Measurements from ENCODE around the gene MACROD2. TPM values are rescaled to one million over a fixed set of nuclear protein-coding genes. Genes with fewer than 3 reads are reported as not detected.

MACROD2 gene
- total RNA-seq, 1 experiment from 2014 or later = 1.6 TPM

- Mint-ChIP-seq H3K9me3 (peaks cover 4 to 5% of the 10 kb centered on the region in 2 experiments; a peak in 2 of 5 replicates), H3K27ac (peak overlapping the region in 1 of 3 experiments; percentile 63; a peak in 1 of 7 replicates), H3K4me3 (no peak overlapping the region), H3K36me3 (ENCODE audit: insufficient read depth in 1 of 3, low read depth in 3 of 3) (0 out of 7 replicates have a peak, but pooled peaks cover 0 to 4% (median 0%) of the 10 kb centered on the region in 3 experiments), H3K27me3 (ENCODE audit: low read depth) (peaks cover 22% of the 10 kb centered on the region), H3K4me1 (peaks cover 28 to 30% of the 10 kb centered on the region in 2 experiments)
- H3K4me1 ChIP-seq (ENCODE audit: insufficient read depth, low read length) = 0 out of 2 replicates have a peak, but pooled peaks cover 7% of the 10 kb centered on the region
- no peaks in the 10 kb centered on the region for H4K20me1 ChIP-seq (ENCODE audit: control insufficient read depth, insufficient read depth, insufficient read length)
- H4K91ac ChIP-seq (ENCODE audit: insufficient read length, low read depth, low read length) = no peak overlapping the region
- H4K5ac ChIP-seq (ENCODE audit: insufficient read length, low read depth, low read length) = no peak overlapping the region
- no peak overlapping the region for H3K23ac ChIP-seq (ENCODE audit: insufficient read length, low read depth, low read length)
- no peak overlapping the region for H2AFZ ChIP-seq (ENCODE audit: low read length)
- no peak overlapping the region for H2BK15ac ChIP-seq (ENCODE audit: low read depth, low read length)
- H3K56ac ChIP-seq (ENCODE audit: insufficient read length, low read depth, low read length) = no peak overlapping the region
- H3K27me3 ChIP-seq (ENCODE audit: insufficient read depth, low read length) = no peaks in the 10 kb centered on the region
- no peak for TF ChIP-seq CTCF (conservative IDR thresholded peaks at IDR 0.05)
- H3K23me2 ChIP-seq (ENCODE audit: insufficient read length, low read depth, low read length, poor library complexity, severe bottlenecking) = no peaks in the 10 kb centered on the region
- H2BK12ac ChIP-seq (ENCODE audit: insufficient read length, low read depth, low read length) = no peak overlapping the region
- no peak overlapping the region for H3T11ph ChIP-seq (ENCODE audit: low read length)
- H2BK20ac ChIP-seq (ENCODE audit: low read depth, low read length, poor library complexity, severe bottlenecking) = no peak overlapping the region
- WGBS (ENCODE audit: extremely low coverage, insufficient read length, low lambda C conversion rate) = no CpG with 5 or more reads among the region's 4 CpGs
- no peak overlapping the region for H3K4me2 ChIP-seq (ENCODE audit: insufficient read depth, insufficient read length, low read length)
- no peaks in the 10 kb centered on the region for H3K79me1 ChIP-seq (ENCODE audit: insufficient read depth, low read depth, low read length, poor library complexity, severe bottlenecking)
- no peak overlapping the region for H2BK5ac ChIP-seq (ENCODE audit: insufficient read length, low read length)
- no peaks in the 10 kb centered on the region for H3K9me3 ChIP-seq (ENCODE audit: control insufficient read depth, low read depth, low read length)
- no peak overlapping the region for H3K18ac ChIP-seq (ENCODE audit: insufficient read length, low read depth, low read length)
- no peaks in the 10 kb centered on the region for H3K79me2 ChIP-seq (ENCODE audit: insufficient read depth, low read length)
- H4K8ac ChIP-seq (replicated peaks; ENCODE audit: insufficient read length, low read depth, low read length) = no peak overlapping the region
- no peak overlapping the region for H3K14ac ChIP-seq (ENCODE audit: insufficient read depth, low read length)
- no peak overlapping the region for H2AK5ac ChIP-seq (ENCODE audit: insufficient read length, low read length)
- no peak overlapping the region for H3K27ac ChIP-seq (ENCODE audit: insufficient read length, low read depth, low read length)
- H3K9ac ChIP-seq (ENCODE audit: extremely low read depth, insufficient read length, low read length) = no peak overlapping the region
- H3K4ac ChIP-seq (ENCODE audit: low read depth, low read length) = no peak overlapping the region
- no peak overlapping the region for H2BK120ac ChIP-seq (ENCODE audit: low read depth, low read length, poor library complexity, severe bottlenecking)
- DNase-seq = no peak
Measured at GRCh38 chr20:14861028-14861699, 865.8 kb downstream of the MACROD2 start.

Measured in H9 (cell line).